ENCODE results near the gene TMBIM1. TPM values are rescaled to one million over a fixed set of nuclear protein-coding genes. Genes with fewer than 3 reads are reported as not detected.

Gene TMBIM1
- total and polyA plus RNA-seq, 8 donors: 63.5 to 308 (median 70.9) TPM

- peak in 1 of 4 donors; percentile 10 for DNase-seq
- H3K27ac ChIP-seq: peak overlapping the region; percentile 62 to 75
- no peak overlapping the region for H3K4me3 ChIP-seq
- no peak for ATAC-seq
- intact Hi-C loops (cut with DNase I): no loop called here
- peaks cover 0 to 55% of the 10 kb centered on the region in 2 donors for H3K36me3 ChIP-seq
- H3K4me1 ChIP-seq: peaks cover 20 to 57% of the 10 kb centered on the region in 2 donors
- no peaks in the 10 kb centered on the region for H3K27me3 ChIP-seq
- H3K9me3 ChIP-seq: no peaks in the 10 kb centered on the region
- no peak for TF ChIP-seq CTCF (IDR thresholded peaks at IDR 0.05)
These were observed 35.5 kb downstream of the TMBIM1 start for GRCh38 chr2:218256612-218257350.

- H3K4me3 ChIP-seq: no peak overlapping the region
- no peak for ATAC-seq
- H3K4me1 ChIP-seq: peaks cover 20 to 48% of the 10 kb centered on the region in 2 donors
- peaks cover 0 to 69% of the 10 kb centered on the region in 2 donors for H3K36me3 ChIP-seq
- no peak overlapping the region for H3K27ac ChIP-seq
- no peak for TF ChIP-seq CTCF (IDR thresholded peaks at IDR 0.05)
- DNase-seq: no peak
- H3K9me3 ChIP-seq: no peaks in the 10 kb centered on the region
- intact Hi-C loops (cut with DNase I): no loop called here
- H3K27me3 ChIP-seq: no peaks in the 10 kb centered on the region
These were observed 36.9 kb downstream of the TMBIM1 start for GRCh38 chr2:218255446-218255845.

- H3K4me1 ChIP-seq: peaks cover 0 to 26% of the 10 kb centered on the region in 2 donors
- H3K27ac ChIP-seq: peak overlapping the region in 1 of 2 donors; percentile 50
These were observed 39.1 kb downstream of the TMBIM1 start for GRCh38 chr2:218253232-218253625.

GRCh38 chr2:218252509-218253231 is 39.6 kb downstream of the TMBIM1 start:
- H3K4me3 ChIP-seq: no peak overlapping the region
- peaks cover 3 to 96% of the 10 kb centered on the region in 2 donors for H3K36me3 ChIP-seq
- TF ChIP-seq CTCF (IDR thresholded peaks at IDR 0.05): no peak
- no peaks in the 10 kb centered on the region for H3K27me3 ChIP-seq
- peak overlapping the region in 1 of 2 donors; percentile 50 for H3K27ac ChIP-seq
- DNase-seq: peak in 1 of 4 donors; percentile 20
- no peaks in the 10 kb centered on the region for H3K9me3 ChIP-seq
- ATAC-seq: no peak
- intact Hi-C loops (cut with DNase I): no loop called here
- peaks cover 0 to 25% of the 10 kb centered on the region in 2 donors for H3K4me1 ChIP-seq

More at GRCh38 chr2:218253232-218253625, 39.1 kb downstream of the TMBIM1 start:
- Histone ChIP-seq H3K9me3 (no peaks in the 10 kb centered on the region), H3K36me3 (peaks cover 3 to 91% of the 10 kb centered on the region in 2 donors), H3K4me3 (no peak overlapping the region), H3K27me3 (no peaks in the 10 kb centered on the region)
- intact Hi-C loops (cut with DNase I): no loop called here
- peak in 1 of 4 donors; percentile 10 for DNase-seq
- no peak for TF ChIP-seq CTCF (IDR thresholded peaks at IDR 0.05)
- no peak for ATAC-seq

- no peaks in the 10 kb centered on the region for H3K27me3 ChIP-seq
- DNase-seq: peak in 1 of 4 donors; percentile 10
- H3K36me3 ChIP-seq: peaks cover 3 to 100% of the 10 kb centered on the region in 2 donors
- ATAC-seq: no peak
- intact Hi-C loops (cut with DNase I): no loop called here
- peaks cover 0 to 17% of the 10 kb centered on the region in 2 donors for H3K4me1 ChIP-seq
- H3K9me3 ChIP-seq: no peaks in the 10 kb centered on the region
- no peak overlapping the region for H3K27ac ChIP-seq
- no peak overlapping the region for H3K4me3 ChIP-seq
- no peak for TF ChIP-seq CTCF (IDR thresholded peaks at IDR 0.05)
These were observed 42.6 kb downstream of the TMBIM1 start for GRCh38 chr2:218249691-218250090.
